Gastrocnemius medialis (tissue), 4 donors: ENCODE data around the gene NHERF1.

Source experiments
- CTCF ChIP-seq, 5 experiments: fragments of 450-650 bp in 3 of 5; fragments of 200-600 bp in 2 of 5; sonication (generic) in 2 of 5; IDR thresholded peaks in 4 of 5; conservative IDR thresholded peaks in 1 of 5; 1 replicate in 4 of 5; 2 replicates in 1 of 5; pipeline ENCODE4 v1.5.1; 2016 to 2019; ENCODE audit warnings: antibody characterized with exemption in 5 of 5, mild to moderate bottlenecking in 3 of 5, moderate library complexity in 3 of 5
- POLR2A ChIP-seq, 2 donors: fragments of 450-650 bp; IDR thresholded peaks; one replicate each; pipeline ENCODE4 v1.6.1; 2017; ENCODE audit warnings: antibody characterized with exemption in 2 of 2, mild to moderate bottlenecking in 2 of 2, moderate library complexity in 2 of 2

GRCh38 chr17:74760404-74761105 is 12.1 kb downstream of the NHERF1 start:
- TF ChIP-seq CTCF (IDR thresholded peaks at IDR 0.05 in 4 of 5, conservative IDR thresholded peaks at IDR 0.05 in 1 of 5) (no peak), POLR2A (IDR thresholded peaks at IDR 0.05) (no peak)
